SHP77 (cell line): ENCODE measurements around the gene CDKN1B.

Experiments
- DNase-seq, 2 experiments: peaks; one replicate each; lab custom pipeline; 2025; lab: John Stamatoyannopoulos, UW

CDKN1B gene

DNA sequence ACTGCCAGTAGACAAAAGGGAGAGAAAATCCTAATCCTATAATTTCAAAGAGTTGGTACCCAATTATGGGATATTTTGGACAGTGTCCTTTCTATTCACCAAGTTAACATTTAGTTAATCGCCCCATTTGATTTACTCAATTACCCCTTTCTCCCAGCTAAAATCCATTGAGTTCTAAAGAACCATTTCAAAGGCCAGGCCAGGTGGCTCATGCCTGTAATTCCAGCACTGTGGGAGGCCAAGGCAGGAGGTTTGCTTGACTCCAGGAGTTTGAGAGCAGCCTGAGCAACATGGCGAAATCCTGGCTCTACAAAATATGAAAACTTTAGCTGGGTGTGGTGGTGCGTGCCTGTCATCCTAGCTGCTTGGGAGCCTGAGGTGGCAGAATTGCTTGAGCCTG, 15.7 kb upstream of the CDKN1B start:
- DNase-seq, result no peak

DNA sequence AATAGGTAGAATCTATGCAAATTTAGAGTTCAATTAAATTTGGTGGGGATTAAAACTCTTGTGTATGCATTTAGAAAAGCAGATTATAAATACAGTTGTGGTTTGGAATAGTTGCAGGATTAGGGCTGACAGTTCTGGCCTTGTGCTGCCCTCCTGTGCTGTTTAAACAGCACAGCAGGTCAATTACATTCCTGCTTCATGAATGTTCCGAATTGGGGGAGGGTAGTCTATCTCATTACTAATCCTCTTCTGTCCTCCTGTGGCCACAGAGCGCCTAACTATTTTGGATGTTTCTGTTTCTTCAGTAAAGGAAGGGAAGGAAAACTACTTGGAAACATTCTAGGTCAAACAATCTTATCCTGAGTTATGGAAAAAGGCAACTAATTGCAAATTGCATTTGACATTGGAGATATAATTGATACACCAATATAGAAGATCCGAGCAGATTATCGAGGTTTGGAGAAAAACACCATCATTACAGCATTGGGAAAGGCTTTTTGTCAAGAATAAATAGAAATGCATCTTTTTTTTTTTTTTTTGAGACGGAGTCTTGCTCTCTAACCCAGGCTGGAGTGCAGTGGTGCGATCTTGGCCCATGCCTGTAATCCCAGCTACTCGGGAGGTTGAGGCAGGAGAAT, 12.5 kb upstream of the CDKN1B start:
- DNase-seq, result peak; percentile 33 to 59

- DNase-seq, result no peak
These were observed 11.2 kb upstream of the CDKN1B start for GRCh38 chr12:12705838-12706520.

- no peak for DNase-seq
These were observed 3.3 kb upstream of the CDKN1B start for GRCh38 chr12:12713932-12714275.

- DNase-seq, result peak in 1 of 2 experiments; percentile 27
These were observed 2.7 kb upstream of the CDKN1B start for GRCh38 chr12:12714276-12715021.

DNA sequence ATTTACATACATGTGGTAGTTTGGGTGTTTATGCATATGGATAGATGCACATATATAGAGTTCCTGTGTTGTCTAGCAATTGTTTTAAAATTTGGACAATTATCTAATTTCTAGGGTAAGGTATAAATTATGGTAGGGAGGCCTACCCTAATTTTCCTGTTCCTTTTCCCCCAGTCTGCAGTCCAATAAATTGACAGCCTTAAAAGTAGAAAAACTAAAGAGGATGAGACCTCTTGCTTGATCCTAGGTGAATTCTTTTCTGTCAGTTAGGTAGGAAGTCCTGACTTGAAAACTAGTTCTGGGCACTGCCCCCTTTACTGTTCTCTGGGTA, 2.1 kb upstream of the CDKN1B start:
- no peak for DNase-seq

GRCh38 chr12:12715459-12716150, 1.6 kb upstream of the CDKN1B start:
- no peak for DNase-seq

- no peak for DNase-seq
These were observed 896 bp upstream of the CDKN1B start for GRCh38 chr12:12716151-12716792.

GRCh38 chr12:12717586-12718380, 615 bp downstream of the CDKN1B start:
- DNase-seq, result no peak

DNA sequence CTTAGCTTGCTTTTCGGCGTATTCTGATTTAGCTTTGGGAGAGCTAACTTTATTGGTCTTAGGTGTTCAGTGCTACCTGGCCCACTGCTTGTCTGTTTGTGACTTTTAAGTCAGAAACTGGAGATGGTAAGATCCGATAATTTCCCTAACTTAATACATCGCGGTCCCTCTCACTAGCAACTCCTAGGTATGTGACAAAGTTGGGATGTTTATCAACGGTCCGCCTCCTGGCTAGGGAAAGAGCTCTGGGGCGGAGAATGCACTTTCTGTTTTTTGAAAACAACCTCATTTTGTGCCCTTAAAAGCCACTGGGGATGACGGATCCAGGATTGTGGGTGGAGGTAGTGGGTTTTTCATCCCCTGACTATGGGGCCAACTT, 1.2 kb downstream of the CDKN1B start:
- DNase-seq, result no peak

GRCh38 chr12:12718853-12719252, 1.7 kb downstream of the CDKN1B start:
- DNase-seq, result no peak

DNA sequence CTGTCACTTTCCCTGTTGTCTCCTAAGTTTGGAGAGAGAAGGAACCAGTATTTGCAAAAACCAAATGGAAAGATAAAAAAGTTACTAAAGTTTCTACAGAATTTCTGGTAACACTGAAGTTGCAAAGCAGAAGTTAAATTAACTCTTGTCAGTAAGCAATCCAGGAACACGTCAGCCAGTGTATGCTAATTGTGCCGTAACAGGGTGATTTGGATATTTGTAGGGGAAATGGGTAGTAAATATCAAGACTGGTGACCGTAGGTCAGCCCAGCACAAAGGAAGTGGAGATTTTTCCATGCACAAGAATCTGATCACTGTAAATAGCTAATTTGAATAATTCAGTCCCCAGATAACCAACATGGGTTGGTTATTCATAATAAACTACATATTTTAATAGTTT, 2.3 kb downstream of the CDKN1B start:
- no peak for DNase-seq

- DNase-seq, result no peak
These were observed 2.9 kb downstream of the CDKN1B start for GRCh38 chr12:12720052-12720451.

- no peak for DNase-seq
These were observed 3.5 kb downstream of the CDKN1B start for GRCh38 chr12:12720672-12721161.

- peak in 1 of 2 experiments; percentile 25 for DNase-seq
These were observed 4.1 kb downstream of the CDKN1B start for GRCh38 chr12:12721176-12721751.

- DNase-seq, result no peak
These were observed 4.8 kb downstream of the CDKN1B start for GRCh38 chr12:12721814-12722434.

DNA sequence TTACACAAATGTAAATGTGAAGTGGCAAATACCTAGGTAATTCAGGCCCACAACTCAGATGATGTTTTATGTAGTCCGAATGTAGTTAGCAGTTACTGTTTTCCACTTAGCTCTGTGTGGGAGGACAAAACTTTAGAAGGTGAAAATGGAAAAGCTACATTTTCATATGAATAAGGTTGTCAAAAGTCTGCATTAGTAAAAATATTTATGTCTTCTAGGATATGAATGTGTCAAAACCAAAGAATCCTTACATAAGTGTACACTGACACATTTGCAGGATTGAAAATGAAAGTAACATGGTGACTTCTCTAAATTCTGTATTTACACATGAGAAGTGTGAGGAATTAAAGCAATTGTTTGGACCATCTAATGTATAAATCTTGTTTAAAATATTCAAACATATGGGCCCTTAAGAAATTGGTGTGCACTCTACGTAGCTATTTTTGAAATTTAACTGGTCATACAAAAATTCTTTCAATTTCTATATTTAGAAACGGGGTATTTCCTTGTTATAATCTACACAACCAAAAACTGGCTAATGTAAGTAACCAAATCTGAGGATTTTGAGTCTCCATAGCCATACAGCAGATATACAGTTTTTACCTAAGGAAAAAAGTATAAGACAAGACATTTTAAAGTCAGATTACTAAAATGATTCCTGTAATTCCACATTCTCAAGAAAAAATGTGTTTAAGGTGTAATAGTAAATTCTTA, 5.4 kb downstream of the CDKN1B start:
- no peak for DNase-seq

DNA sequence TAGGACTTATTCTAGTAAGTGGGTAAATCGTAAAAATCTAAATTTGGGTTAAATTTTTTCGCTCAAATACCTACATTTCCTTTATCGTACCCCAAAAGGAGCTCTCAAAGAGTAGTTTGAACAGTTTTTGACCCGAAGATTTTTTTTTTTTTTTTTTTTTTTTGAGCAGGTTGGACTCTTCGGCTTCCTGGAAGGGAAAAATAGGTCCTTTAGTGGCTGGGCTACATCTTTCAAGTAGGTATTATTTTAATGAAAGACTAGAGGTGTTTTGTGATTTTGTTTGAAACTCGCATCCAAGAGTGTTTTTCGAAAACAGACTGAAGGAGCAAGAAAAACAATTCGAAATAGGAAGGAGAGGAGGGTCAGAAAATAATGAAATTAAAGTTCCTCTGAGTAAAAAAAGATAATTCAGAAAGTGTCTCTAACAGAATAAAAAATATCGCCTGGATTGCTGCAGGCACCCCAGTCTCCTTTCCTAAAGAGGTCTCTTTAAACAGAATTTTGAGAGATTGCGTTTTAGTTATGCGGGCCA, 6.0 kb downstream of the CDKN1B start:
- no peak for DNase-seq

- no peak for DNase-seq
These were observed 6.7 kb downstream of the CDKN1B start for GRCh38 chr12:12723681-12724420.
